ENCODE results near the gene VIPR2. TPM values are rescaled to one million over a fixed set of nuclear protein-coding genes. Genes with fewer than 3 reads are reported as not detected.

VIPR2 gene
- total and polyA plus RNA-seq, 8 donors, result 0.28 to 0.80 (median 0.44) TPM

GRCh38 chr7:159141660-159142059 is 3.0 kb downstream of the VIPR2 start:
- H3K9me3 ChIP-seq, result no peaks in the 10 kb centered on the region
- peaks cover 35 to 78% of the 10 kb centered on the region in 2 donors for H3K27me3 ChIP-seq
- ATAC-seq (no peak), DNase-seq (no peak)
- H3K4me1 ChIP-seq, result peaks cover 5 to 20% of the 10 kb centered on the region in 2 donors
- TF ChIP-seq CTCF (IDR thresholded peaks at IDR 0.05), result no peak
- no peak overlapping the region for H3K27ac ChIP-seq
- H3K36me3 ChIP-seq, result no peaks in the 10 kb centered on the region
- intact Hi-C loops (cut with DNase I), result no loop called here
- no peak overlapping the region for H3K4me3 ChIP-seq

GRCh38 chr7:159141167-159141566 is 3.5 kb downstream of the VIPR2 start:
- ATAC-seq (no peak), DNase-seq (no peak)
- H3K27ac ChIP-seq, result no peak overlapping the region
- intact Hi-C loops (cut with DNase I), result no loop called here
- peaks cover 5 to 20% of the 10 kb centered on the region in 2 donors for H3K4me1 ChIP-seq
- H3K36me3 ChIP-seq, result no peaks in the 10 kb centered on the region
- H3K9me3 ChIP-seq, result no peaks in the 10 kb centered on the region
- no peak for TF ChIP-seq CTCF (IDR thresholded peaks at IDR 0.05)
- no peak overlapping the region for H3K4me3 ChIP-seq
- H3K27me3 ChIP-seq, result peaks cover 32 to 77% of the 10 kb centered on the region in 2 donors

GRCh38 chr7:159140170-159140910 is 4.3 kb downstream of the VIPR2 start:
- H3K4me3 ChIP-seq, result no peak overlapping the region
- H3K4me1 ChIP-seq, result peaks cover 3 to 17% of the 10 kb centered on the region in 2 donors
- H3K27me3 ChIP-seq, result peaks cover 23 to 71% of the 10 kb centered on the region in 2 donors
- no peak for TF ChIP-seq CTCF (IDR thresholded peaks at IDR 0.05)
- ATAC-seq (no peak), DNase-seq (no peak)
- H3K9me3 ChIP-seq, result no peaks in the 10 kb centered on the region
- H3K36me3 ChIP-seq, result no peaks in the 10 kb centered on the region
- intact Hi-C loops (cut with DNase I), result no loop called here
- no peak overlapping the region for H3K27ac ChIP-seq

- no peak for DNase-seq
- Histone ChIP-seq H3K36me3 (no peaks in the 10 kb centered on the region), H3K27me3 (peaks cover 18 to 67% of the 10 kb centered on the region in 2 donors), H3K4me1 (peaks cover 0 to 11% of the 10 kb centered on the region in 2 donors), H3K9me3 (no peaks in the 10 kb centered on the region), H3K4me3 (no peak overlapping the region), H3K27ac (no peak overlapping the region)
- intact Hi-C loops (cut with DNase I), result no loop called here
- no peak for TF ChIP-seq CTCF (IDR thresholded peaks at IDR 0.05)
- no peak for ATAC-seq
Measured at GRCh38 chr7:159139639-159140038, 5.0 kb downstream of the VIPR2 start.

- intact Hi-C loops (cut with DNase I), result no loop called here
- Histone ChIP-seq H3K27ac (no peak overlapping the region), H3K27me3 (peaks cover 13 to 63% of the 10 kb centered on the region in 2 donors), H3K4me1 (peaks cover 0 to 7% of the 10 kb centered on the region in 2 donors), H3K4me3 (no peak overlapping the region), H3K36me3 (no peaks in the 10 kb centered on the region), H3K9me3 (no peaks in the 10 kb centered on the region)
- no peak for ATAC-seq
- DNase-seq, result no peak
- TF ChIP-seq CTCF (IDR thresholded peaks at IDR 0.05), result no peak
Measured at GRCh38 chr7:159139202-159139601, 5.5 kb downstream of the VIPR2 start.
